ENCODE measurements around the gene RAG1.

DNA sequence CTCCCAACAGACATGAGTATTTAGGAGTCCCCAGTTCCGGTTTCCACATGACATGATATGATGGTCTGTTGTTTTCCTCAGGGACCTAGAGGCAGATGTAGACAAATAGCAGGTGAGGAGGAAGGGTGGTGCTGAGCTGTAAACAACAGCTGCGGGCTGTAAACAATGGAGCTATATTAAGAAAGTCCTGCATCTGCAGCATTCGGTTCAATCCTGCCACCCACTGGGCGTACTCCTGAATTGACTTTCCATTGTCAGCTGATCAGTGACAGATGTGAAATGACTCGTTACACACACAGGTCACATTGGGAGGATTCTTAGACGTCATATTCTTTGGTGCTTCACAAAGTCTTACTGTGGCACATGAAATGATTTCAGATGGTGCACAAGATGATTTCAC, 26.8 kb upstream of the RAG1 start:
- TF ChIP-seq, protein P1, sequence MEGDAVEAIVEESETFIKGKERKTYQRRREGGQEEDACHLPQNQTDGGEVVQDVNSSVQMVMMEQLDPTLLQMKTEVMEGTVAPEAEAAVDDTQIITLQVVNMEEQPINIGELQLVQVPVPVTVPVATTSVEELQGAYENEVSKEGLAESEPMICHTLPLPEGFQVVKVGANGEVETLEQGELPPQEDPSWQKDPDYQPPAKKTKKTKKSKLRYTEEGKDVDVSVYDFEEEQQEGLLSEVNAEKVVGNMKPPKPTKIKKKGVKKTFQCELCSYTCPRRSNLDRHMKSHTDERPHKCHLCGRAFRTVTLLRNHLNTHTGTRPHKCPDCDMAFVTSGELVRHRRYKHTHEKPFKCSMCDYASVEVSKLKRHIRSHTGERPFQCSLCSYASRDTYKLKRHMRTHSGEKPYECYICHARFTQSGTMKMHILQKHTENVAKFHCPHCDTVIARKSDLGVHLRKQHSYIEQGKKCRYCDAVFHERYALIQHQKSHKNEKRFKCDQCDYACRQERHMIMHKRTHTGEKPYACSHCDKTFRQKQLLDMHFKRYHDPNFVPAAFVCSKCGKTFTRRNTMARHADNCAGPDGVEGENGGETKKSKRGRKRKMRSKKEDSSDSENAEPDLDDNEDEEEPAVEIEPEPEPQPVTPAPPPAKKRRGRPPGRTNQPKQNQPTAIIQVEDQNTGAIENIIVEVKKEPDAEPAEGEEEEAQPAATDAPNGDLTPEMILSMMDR (IDR thresholded peaks at IDR 0.05) = 0 out of 3 replicates have a peak, but pooled peaks have one; percentile 4
- TF ChIP-seq JUNB (IDR thresholded peaks at IDR 0.05) = no peak
- TF ChIP-seq ZSCAN20 (CRISPR knock-in tag; IDR thresholded peaks at IDR 0.05) = no peak
- TF ChIP-seq CHD2 (IDR thresholded peaks at IDR 0.05; ENCODE audit: low read length, partially characterized antibody) = no peak
